Dermis microvascular lymphatic vessel endothelial cell (primary cell): ENCODE measurements around the gene HSPA1B. TPM values are rescaled to one million over a fixed set of nuclear protein-coding genes. Genes with fewer than 3 reads are reported as not detected.

Source experiments
- DNase-seq, 2 donors: peaks; one replicate each; pipeline versions ENCODE4 v3.0.0 to v3.0.0-alpha.2; 2010; ENCODE audit warnings: low read depth in 2 of 2
- total RNA-seq: library from RNA; depleted of rRNA; stranded (reverse); fragments of >200 nt; gene quantifications from 2 replicates; pipeline ENCODE4 v1.2.1, GENCODE V29; 2014

Gene HSPA1B
- total RNA-seq, 1 donor from 2014 or later, result 37.1 TPM

GRCh38 chr6:31878726-31879125, 51.2 kb downstream of the HSPA1B start, which contains the start of gene SLC44A4:
TSS of gene SLC44A4 (minus strand) at chr6:31878997. CDS start at chr6:31878980, 17 bp downstream.
- no peak for DNase-seq

- DNase-seq, result no peak
Measured at GRCh38 chr6:31879143-31879542, 51.6 kb downstream of the HSPA1B start.

Other genes starting within 250 kb of the HSPA1B start
- gene LTB, start 245.3 kb upstream of the HSPA1B start, total RNA-seq, result 6.4 and 11.8 TPM in 2 replicates
- 0.51 TPM in 1 of 2 replicates, not detected in the other for gene LST1, start 241.5 kb upstream of the HSPA1B start, total RNA-seq
- not detected in 2 replicates for gene NCR3, start 234.7 kb upstream of the HSPA1B start, total RNA-seq
- 0.13 TPM in 2 replicates for gene AIF1, start 212.5 kb upstream of the HSPA1B start, total RNA-seq
- 19.8 and 35.0 TPM in 2 replicates for gene PRRC2A, start 207.0 kb upstream of the HSPA1B start, total RNA-seq
- gene BAG6, start 175.1 kb upstream of the HSPA1B start, total RNA-seq, result 86.7 and 158 TPM in 2 replicates
- 0.39 and 0.51 TPM in 2 replicates for gene APOM, start 171.8 kb upstream of the HSPA1B start, total RNA-seq
- gene C6orf47, start 167.0 kb upstream of the HSPA1B start, total RNA-seq, result 15.8 and 22.9 TPM in 2 replicates
- 9.0 and 11.5 TPM in 2 replicates for gene GPANK1, start 162.7 kb upstream of the HSPA1B start, total RNA-seq
- 76.5 and 99.5 TPM in 2 replicates for gene CSNK2B, start 161.7 kb upstream of the HSPA1B start, total RNA-seq
- 0.64 and 2.0 TPM in 2 replicates for gene LY6G5B, start 157.8 kb upstream of the HSPA1B start, total RNA-seq
- gene LY6G5C, start 146.7 kb upstream of the HSPA1B start, total RNA-seq, result 1.2 and 1.9 TPM in 2 replicates
- 43.8 and 59.8 TPM in 2 replicates for gene ABHD16A, start 124.4 kb upstream of the HSPA1B start, total RNA-seq
- gene LY6G6F, start 120.9 kb upstream of the HSPA1B start, total RNA-seq, result not detected in 2 replicates
- not detected in 2 replicates for gene LY6G6D, start 112.4 kb upstream of the HSPA1B start, total RNA-seq
- gene LY6G6C, start 106.0 kb upstream of the HSPA1B start, total RNA-seq, result not detected in 2 replicates
- gene MPIG6B, start 104.4 kb upstream of the HSPA1B start, total RNA-seq, result not detected in 2 replicates
- 108 and 125 TPM in 2 replicates for gene DDAH2, start 98.4 kb upstream of the HSPA1B start, total RNA-seq
- 464 and 694 TPM in 2 replicates for gene CLIC1, start 91.2 kb upstream of the HSPA1B start, total RNA-seq
- gene MSH5, start 87.7 kb upstream of the HSPA1B start, total RNA-seq, result 2.8 and 4.5 TPM in 2 replicates
- 2.0 and 3.3 TPM in 2 replicates for gene SAPCD1, start 65.1 kb upstream of the HSPA1B start, total RNA-seq
- under 0.01 and 0.13 TPM in 2 replicates for gene VWA7, start 50.4 kb upstream of the HSPA1B start, total RNA-seq
- gene VARS1, start 32.0 kb upstream of the HSPA1B start, total RNA-seq, result 48.1 and 53.7 TPM in 2 replicates
- 29.5 and 39.2 TPM in 2 replicates for gene LSM2, start 20.8 kb upstream of the HSPA1B start, total RNA-seq
- 1.2 and 1.4 TPM in 2 replicates for gene HSPA1L, start 12.5 kb upstream of the HSPA1B start, total RNA-seq
- 67.4 and 81.8 TPM in 2 replicates for gene HSPA1A, start 12.2 kb upstream of the HSPA1B start, total RNA-seq
- 50.2 and 73.0 TPM in 2 replicates for gene NEU1, start 35.1 kb downstream of the HSPA1B start, total RNA-seq
- gene SLC44A4, start 51.3 kb downstream of the HSPA1B start, total RNA-seq, result under 0.01 TPM in 2 replicates
- 25.9 and 37.4 TPM in 2 replicates for gene EHMT2, start 70.0 kb downstream of the HSPA1B start, total RNA-seq
- 2.2 and 3.0 TPM in 2 replicates for gene ZBTB12, start 74.3 kb downstream of the HSPA1B start, total RNA-seq
- 0.13 TPM in 1 of 2 replicates, not detected in the other for gene C2, start 100.0 kb downstream of the HSPA1B start, total RNA-seq
- 0.13 and 0.51 TPM in 2 replicates for gene CFB, start 118.4 kb downstream of the HSPA1B start, total RNA-seq
- 58.3 and 77.6 TPM in 2 replicates for gene NELFE, start 131.2 kb downstream of the HSPA1B start, total RNA-seq
- 25.4 and 33.5 TPM in 2 replicates for gene SKIC2, start 131.4 kb downstream of the HSPA1B start, total RNA-seq
- 6.4 and 8.0 TPM in 2 replicates for gene DXO, start 144.4 kb downstream of the HSPA1B start, total RNA-seq
- gene C4A, start 154.3 kb downstream of the HSPA1B start, total RNA-seq, result 0.90 and 1.4 TPM in 2 replicates
- gene C4B, start 187.1 kb downstream of the HSPA1B start, total RNA-seq, result 0.38 and 0.77 TPM in 2 replicates
- gene CYP21A2, start 210.7 kb downstream of the HSPA1B start, total RNA-seq, result not detected in 2 replicates